Panc1 (cell line): ENCODE results near the gene PLA2G15. TPM values are rescaled to one million over a fixed set of nuclear protein-coding genes. Genes with fewer than 3 reads are reported as not detected.
A peak's percentile ranks its signal among the peaks of the same experiment; 100 is the strongest.

Source experiments
- ATAC-seq: fragments of 200-7000 bp; cut with Tn5 transposase; 2 replicates; pipeline ENCODE4 v1.9.1; 2020; ENCODE audit warnings: mild to moderate bottlenecking, moderate library complexity
- Bru-seq: library from RNA; stranded (reverse); fragments of 400-500 nt; gene quantifications from one replicate; lab custom pipeline; 2021; lab: Mats Ljungman, UMichigan
- BruChase-seq, 2 experiments: library from RNA; stranded (reverse); fragments of 400-500 nt; gene quantifications; one replicate each; lab custom pipeline; 2021; lab: Mats Ljungman, UMichigan
- BruUV-seq: library from RNA; stranded (reverse); fragments of 400-500 nt; replicated peaks from 2 replicates; lab custom pipeline; 2021; lab: Mats Ljungman, UMichigan
- CTCF ChIA-PET: fragments of 300-600 bp; sonication (Branson Sonifier 250); formaldehyde crosslinking; loops from one replicate; lab custom pipeline; 2022; ENCODE audit warnings: antibody characterized with exemption; lab: Charles Lee
- POLR2A ChIA-PET: fragments of 300-600 bp; sonication (Branson Sonifier 250); formaldehyde crosslinking; loops from one replicate; lab custom pipeline; 2022; ENCODE audit warnings: antibody characterized with exemption; lab: Charles Lee
- DNase-seq: peaks from one replicate; pipeline ENCODE4 v3.0.0-alpha.2; 2010; ENCODE audit warnings: low read depth, low spot score
- H3K27ac ChIP-seq: 2 replicates; pipeline ENCODE4 v1.5.1; 2011; ENCODE audit warnings: mild to moderate bottlenecking, low read length, inconsistent platforms
- H3K27me3 ChIP-seq: fragments of 200-500 bp; sonication (Bioruptor generic); 2 replicates; pipeline ENCODE4 v1.6.0; 2014; ENCODE audit warnings: low read length, inconsistent platforms; ENCODE audit not compliant: control insufficient read depth, insufficient read depth
- H3K36me3 ChIP-seq: fragments of 200-500 bp; sonication (Bioruptor generic); 2 replicates; pipeline ENCODE4 v1.5.1; 2014; ENCODE audit warnings: inconsistent platforms, mild to moderate bottlenecking, low read length, moderate library complexity; ENCODE audit not compliant: control insufficient read depth, insufficient read depth
- H3K4me1 ChIP-seq: 2 replicates; pipeline ENCODE4 v1.5.1; 2011; ENCODE audit warnings: inconsistent platforms, mild to moderate bottlenecking, low read length, moderate library complexity; ENCODE audit not compliant: control insufficient read depth, insufficient read depth
- H3K4me3 ChIP-seq, 2 experiments: 2 replicates each; pipeline ENCODE4 v1.5.1; 2011 to 2012; ENCODE audit warnings: low read depth in 2 of 2, low read length in 2 of 2, mild to moderate bottlenecking in 2 of 2, inconsistent platforms in 1 of 2, moderate library complexity in 1 of 2
- H3K9me3 ChIP-seq: fragments of 200-500 bp; sonication (Bioruptor generic); 2 replicates; pipeline ENCODE4 v1.5.1; 2014; ENCODE audit warnings: low read depth, mild to moderate bottlenecking, inconsistent platforms, low read length, moderate library complexity; ENCODE audit not compliant: control insufficient read depth, insufficient read depth
- CTCF ChIP-seq: fragments of 450-650 bp; IDR thresholded peaks from 2 replicates; pipeline ENCODE4 v1.5.1; 2017; ENCODE audit warnings: mild to moderate bottlenecking
- POLR2AphosphoS5 ChIP-seq: IDR thresholded peaks from 2 replicates; pipeline ENCODE4 v1.6.1; 2012; ENCODE audit warnings: mild to moderate bottlenecking, low read depth, low read length, moderate library complexity
- REST ChIP-seq, 2 experiments: IDR thresholded peaks; 2 replicates each; pipeline ENCODE4 v1.6.1; 2011 to 2012; ENCODE audit warnings: low read depth in 2 of 2, control low read depth in 1 of 2, low read length in 1 of 2, mild to moderate bottlenecking in 1 of 2, moderate library complexity in 1 of 2; ENCODE audit not compliant: insufficient read depth in 1 of 2
- SIN3A ChIP-seq: IDR thresholded peaks from 2 replicates; pipeline ENCODE4 v1.6.1; 2012; ENCODE audit warnings: low read depth, mild to moderate bottlenecking, low read length, moderate library complexity, borderline replicate concordance; ENCODE audit not compliant: insufficient read depth
- TCF7L2 ChIP-seq: IDR thresholded peaks from 2 replicates; pipeline ENCODE4 v1.6.1; 2011; ENCODE audit warnings: mild to moderate bottlenecking, low read depth, low read length, inconsistent platforms
- in situ Hi-C: cut with HindIII; loops from 2 replicates; pipeline ENCODE4 v1.10.0; 2016; ENCODE audit warnings: low sequenced_read_pairs, low pct_unique_long_range_greater_than_20kb
- intact Hi-C: fragments of 100-400 bp; cut with micrococcal nuclease; formaldehyde crosslinking; loops from one replicate; pipeline ENCODE4 v1.10.0; 2022; ENCODE audit not compliant: unreplicated experiment
- long read RNA-seq: library from polyadenylated mRNA; unstranded; transcript quantifications from one replicate; pipeline ENCODE4 v2.0.0, GENCODE V29; 2021; ENCODE audit not compliant: unreplicated experiment
- polyA plus RNA-seq: library from polyadenylated mRNA; unstranded; fragments of >200 nt; gene quantifications from one replicate; pipeline ENCODE4 v1.2.1, GENCODE V29; 2012; ENCODE audit warnings: missing spikeins; ENCODE audit not compliant: insufficient read length
- total RNA-seq: library from RNA; stranded (reverse); gene quantifications from one replicate; pipeline ENCODE4 v1.2.1, GENCODE V29; 2021; ENCODE audit not compliant: unreplicated experiment

PLA2G15 gene
- total RNA-seq (14.3 TPM), Bru-seq, nascent RNA (percentile 44 among the genes with signal in this experiment), BruChase-seq, experiment 1, labeled RNA remaining after a 2-hour chase (percentile 50 among the genes with signal in this experiment), BruChase-seq, experiment 2, labeled RNA remaining after a 6-hour chase (percentile 57 among the genes with signal in this experiment)
- polyA plus RNA-seq = 14.7 TPM
- long read RNA-seq, transcript PLA2G15-209 (6 exons, 1,203 nt) = minor isoform, 5 of 36 reads
- long read RNA-seq, transcript PLA2G15-201 (6 exons, 2,727 nt) = major isoform, 20 of 36 reads
- long read RNA-seq, partial matches to known transcripts = 0 of 36 reads
- long read RNA-seq, other reads (novel, unspliced or antisense) = 8 of 36 reads

- Histone ChIP-seq H3K4me1 (peaks cover 9% of the 10 kb centered on the region), H3K4me3 (peak within 1 kb of the TSS; percentile 62 to 85), H3K9me3 (no peaks in the 10 kb centered on the region), H3K27me3 (no peaks in the 10 kb centered on the region), H3K27ac (peak within 1 kb of the TSS; percentile 72), H3K36me3 (no peaks in the 10 kb centered on the region)
- no TSS peak for BruUV-seq
- ChIA-PET POLR2A (no interaction called here), CTCF (interaction anchor here (1.0 kb wide), 1 partner anchor 16 kb away, joined by 3 read pairs; no protein-coding TSS in a partner anchor)
- ATAC-seq (peak; percentile 95), DNase-seq (no peak)
- in situ Hi-C loops = no loop called here
- intact Hi-C loops = loop anchor here (5.0 kb wide), 1 partner anchor 82 kb away; no protein-coding TSS in a partner anchor
- TF ChIP-seq REST (IDR thresholded peaks at IDR 0.05; ENCODE audit: insufficient read depth in 1 of 2, low read depth in 2 of 2, low read length in 1 of 2) (no peak), POLR2AphosphoS5 (peak; percentile 63; the same call in 1 of the 2 replicates), SIN3A (peak; percentile 72; the same call in 1 of the 2 replicates)
Measured at GRCh38 chr16:68244903-68245853, at the start of gene PLA2G15. PLA2G15 (plus strand) TSS chr16:68245373; CDS start chr16:68245427, 54 bp downstream.

GRCh38 chr16:68197250-68197649, 47.9 kb upstream of the PLA2G15 start:
- H3K4me1 ChIP-seq = peaks cover 11% of the 10 kb centered on the region
- no peaks in the 10 kb centered on the region for H3K36me3 ChIP-seq
- intact Hi-C loops (no loop called here), in situ Hi-C loops (no loop called here)
- H3K27ac ChIP-seq = no peak overlapping the region
- H3K27me3 ChIP-seq = no peaks in the 10 kb centered on the region
- no peak overlapping the region for H3K4me3 ChIP-seq
- DNase-seq = no peak
- ATAC-seq = no peak
- ChIA-PET CTCF (no interaction called here), POLR2A (interaction anchor here (0.6 kb wide), 1 partner anchor 77 kb away, joined by 5 read pairs; no protein-coding TSS in a partner anchor)
- no peaks in the 10 kb centered on the region for H3K9me3 ChIP-seq
- no TSS peak for BruUV-seq
- TF ChIP-seq TCF7L2 = no peak
- TF ChIP-seq POLR2AphosphoS5 = no peak
- no peak for TF ChIP-seq SIN3A
- TF ChIP-seq CTCF = no peak
- no peak for TF ChIP-seq REST (IDR thresholded peaks at IDR 0.05; ENCODE audit: insufficient read depth in 1 of 2, low read depth in 2 of 2, low read length in 1 of 2)
